Stimulated activated naive CD4-positive, alpha-beta T cell treated with Interleukin-2 at 50 U/mL for 16 hours (primary cell): Measurements from ENCODE around the gene POLR2H.
A peak's percentile ranks its signal among the peaks of the same experiment; 100 is the strongest.

Experiments used
- DNase-seq: peaks from one replicate; lab custom pipeline; 2025; lab: John Stamatoyannopoulos, UW

Gene POLR2H

GRCh38 chr3:184371570-184372018 is 10.1 kb downstream of the POLR2H start:
- DNase-seq, result peak; percentile 27

GRCh38 chr3:184372296-184372821 is 10.8 kb downstream of the POLR2H start:
- DNase-seq, result no peak

- no peak for DNase-seq
These were observed 11.4 kb downstream of the POLR2H start for GRCh38 chr3:184372911-184373310.

- no peak for DNase-seq
These were observed 11.9 kb downstream of the POLR2H start for GRCh38 chr3:184373422-184373821.

GRCh38 chr3:184375747-184376461 is 14.4 kb downstream of the POLR2H start:
- no peak for DNase-seq

GRCh38 chr3:184377374-184377773 is 15.9 kb downstream of the POLR2H start:
- DNase-seq, result no peak

GRCh38 chr3:184377882-184378445 is 16.5 kb downstream of the POLR2H start, which contains the start of gene THPO:
TSS of gene THPO (minus strand) at chr3:184378207. CDS start at chr3:184376259, 1,948 bp downstream.
- no peak for DNase-seq

- no peak for DNase-seq
These were observed 17.3 kb downstream of the POLR2H start for GRCh38 chr3:184378651-184379357.

GRCh38 chr3:184379358-184380184 is 18.1 kb downstream of the POLR2H start, which contains the start of gene CHRD:
TSS of gene CHRD (plus strand) at chr3:184380054. CDS start at chr3:184380319, 265 bp downstream.
- no peak for DNase-seq

- DNase-seq, result no peak
These were observed 18.7 kb downstream of the POLR2H start for GRCh38 chr3:184380185-184380626.

GRCh38 chr3:184380627-184381260 is 19.2 kb downstream of the POLR2H start:
- no peak for DNase-seq

- no peak for DNase-seq
These were observed 20.0 kb downstream of the POLR2H start for GRCh38 chr3:184381261-184382224.

- DNase-seq, result no peak
These were observed 21.0 kb downstream of the POLR2H start for GRCh38 chr3:184382326-184383032.

GRCh38 chr3:184383033-184383740 is 21.7 kb downstream of the POLR2H start:
- no peak for DNase-seq

- DNase-seq, result no peak
These were observed 22.8 kb downstream of the POLR2H start for GRCh38 chr3:184384342-184384741.

GRCh38 chr3:184384856-184385422 is 23.4 kb downstream of the POLR2H start:
- DNase-seq, result no peak

GRCh38 chr3:184386047-184386806 is 24.7 kb downstream of the POLR2H start:
- DNase-seq, result no peak
